ENCODE data around the gene TENM3.
"Not testable (repeated sequence)": the region's sequence is repeated elsewhere in the genome, so short reads cannot be mapped to it uniquely, and the experiment has no call there.

The TENM3 gene

GRCh38 chr4:182228991-182229577, 14.1 kb upstream of the TENM3 start:
- DNase-seq, result no peak

DNA sequence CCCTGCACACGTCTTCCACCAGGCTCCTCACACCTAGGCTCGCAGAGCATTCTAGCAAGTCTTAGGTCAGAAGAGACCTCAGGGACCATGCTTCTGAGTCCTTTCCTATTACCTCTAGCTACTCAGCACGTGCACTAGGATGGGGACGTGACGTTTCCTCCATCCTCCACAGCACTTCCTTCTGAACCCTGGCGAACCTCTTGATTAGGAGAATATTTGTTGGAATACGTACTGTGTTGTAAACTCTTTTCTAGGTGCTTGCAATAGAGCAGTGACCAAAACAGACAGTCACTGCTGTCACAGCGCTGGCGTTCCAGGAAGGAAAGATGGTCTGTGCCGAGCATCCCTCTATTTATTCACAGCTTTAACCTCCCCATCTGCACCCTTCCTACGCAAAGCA, 12.9 kb upstream of the TENM3 start:
- DNase-seq, result no peak

GRCh38 chr4:182231080-182231479, 12.1 kb upstream of the TENM3 start:
- DNase-seq, result no peak

GRCh38 chr4:182231496-182231895, 11.7 kb upstream of the TENM3 start:
- DNase-seq, result no peak

GRCh38 chr4:182233310-182234090, 9.7 kb upstream of the TENM3 start:
- DNase-seq, result no peak

GRCh38 chr4:182235021-182235795, 8.0 kb upstream of the TENM3 start:
- DNase-seq, result no peak

DNA sequence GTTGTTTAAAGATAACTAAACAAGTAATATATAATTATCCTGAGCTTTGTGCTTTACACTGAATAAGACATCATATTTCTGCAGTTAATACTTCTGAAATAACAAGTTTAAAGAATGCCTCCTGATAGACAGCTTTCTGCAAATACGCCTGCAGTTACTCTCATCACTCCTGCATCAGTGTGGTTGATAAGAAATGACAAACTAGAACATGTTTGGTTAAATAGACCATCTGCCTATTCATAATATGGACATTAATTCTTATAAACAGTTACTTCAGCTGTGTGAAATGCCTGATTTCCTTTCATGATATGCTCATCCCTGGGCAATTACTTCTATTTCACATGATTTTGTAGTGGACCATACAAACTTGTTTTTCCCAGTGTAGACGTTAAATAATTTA, 7.0 kb upstream of the TENM3 start:
- DNase-seq, result no peak

GRCh38 chr4:182237010-182237409, 6.2 kb upstream of the TENM3 start:
- DNase-seq, result not testable (repeated sequence)

GRCh38 chr4:182238355-182238931, 4.8 kb upstream of the TENM3 start:
- no peak for DNase-seq

DNA sequence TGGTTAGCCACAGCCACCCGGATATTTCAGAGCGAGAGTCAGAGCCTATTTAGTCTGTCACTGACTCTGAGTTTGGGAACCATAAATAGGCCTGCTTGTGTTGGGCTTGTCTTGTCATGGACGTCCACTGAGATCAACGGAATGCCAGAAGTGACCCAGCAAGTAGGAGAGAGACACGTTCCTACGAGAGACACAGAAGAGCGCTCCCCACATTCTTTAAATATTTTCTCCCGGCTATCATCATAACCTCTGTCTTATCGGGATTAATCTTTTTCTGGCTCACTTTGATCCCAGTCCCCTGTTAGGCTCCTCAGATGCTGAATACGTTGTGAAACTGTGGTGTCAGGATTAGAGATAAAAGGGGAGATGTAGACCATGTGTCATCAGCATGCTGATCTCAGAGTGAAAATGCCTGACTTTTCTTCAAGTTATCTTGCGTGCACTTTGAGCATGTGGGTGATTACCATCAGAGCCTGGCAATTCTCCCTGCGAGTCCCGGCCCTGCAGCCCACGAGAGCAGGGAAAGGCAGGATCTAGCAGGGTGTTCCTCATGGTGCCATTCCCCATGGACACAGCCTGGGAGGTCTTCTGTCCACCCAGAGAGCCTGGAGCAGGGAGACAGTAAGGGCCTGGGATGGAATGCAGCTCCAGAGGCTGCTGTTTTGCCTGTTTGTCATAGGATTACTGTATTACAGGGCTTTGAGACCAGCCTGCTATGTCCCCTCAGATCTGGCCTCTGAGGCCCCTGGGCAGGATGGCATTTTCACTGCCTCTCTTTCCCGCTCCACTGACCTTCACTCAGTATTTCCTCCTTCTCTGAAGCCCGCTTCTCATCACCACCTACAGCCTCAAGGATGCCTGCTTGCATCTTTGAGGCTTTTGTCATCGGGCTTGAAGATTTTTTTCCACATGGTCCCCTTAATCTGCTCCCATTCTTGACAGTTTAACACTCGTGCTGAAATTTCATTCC, 2.8 kb upstream of the TENM3 start:
- no peak for DNase-seq

DNA sequence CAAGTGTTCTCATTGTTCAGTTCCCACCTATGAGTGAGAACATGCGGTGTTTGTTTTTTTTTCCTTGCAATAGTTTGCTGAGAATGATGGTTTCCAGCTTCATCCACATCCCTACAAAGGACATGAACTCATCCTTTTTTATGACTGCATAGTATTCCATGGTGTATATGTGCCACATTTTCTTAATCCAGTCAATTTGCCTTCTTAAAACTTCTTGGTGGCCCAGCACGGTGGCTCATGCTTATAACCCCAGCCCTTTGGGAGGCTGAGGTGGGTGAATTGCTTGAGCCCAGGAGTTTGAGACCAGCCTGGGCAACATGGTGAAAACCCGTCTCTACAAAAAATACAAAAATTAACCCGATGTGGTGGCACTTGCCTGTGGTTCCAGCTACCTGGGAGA, 942 bp upstream of the TENM3 start:
- not testable (repeated sequence) for DNase-seq

- DNase-seq, result no peak
These were observed 415 bp upstream of the TENM3 start for GRCh38 chr4:182242787-182243186.

- no peak for DNase-seq
These were observed 1.8 kb downstream of the TENM3 start for GRCh38 chr4:182245041-182245440.

DNA sequence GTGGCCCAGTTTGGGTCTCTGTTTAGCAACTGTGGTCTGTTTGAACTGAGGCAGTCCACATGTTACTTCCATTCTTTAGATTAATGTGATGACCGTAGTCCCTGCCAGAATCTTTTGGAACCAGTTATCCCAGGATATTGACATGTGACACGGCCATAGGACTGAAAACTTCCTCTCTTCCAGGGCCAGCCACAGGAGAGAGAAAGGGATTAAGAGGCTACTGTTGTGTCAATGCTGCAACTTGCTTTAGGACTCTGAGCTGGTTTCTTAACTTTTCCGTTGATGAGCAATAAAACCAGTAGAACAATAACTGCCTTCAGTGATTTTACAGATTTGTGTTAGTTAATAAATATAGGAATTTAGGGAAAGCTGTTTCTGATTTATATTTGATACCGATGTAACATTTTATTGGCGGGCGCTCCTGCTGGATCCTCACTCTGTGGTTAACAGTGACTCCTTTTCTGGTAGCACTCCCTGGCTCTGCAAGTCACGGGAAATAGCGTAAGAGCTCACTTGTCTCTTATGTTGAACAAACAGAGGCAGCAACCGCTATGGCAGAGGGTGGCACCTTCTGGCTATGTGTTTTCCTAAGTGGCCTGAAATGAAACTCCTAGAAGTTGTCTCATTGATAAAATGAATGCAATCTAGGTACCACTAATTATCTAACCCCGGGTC, 2.5 kb downstream of the TENM3 start:
- DNase-seq, result no peak

GRCh38 chr4:182246401-182247205, 3.4 kb downstream of the TENM3 start:
- DNase-seq, result no peak

DNA sequence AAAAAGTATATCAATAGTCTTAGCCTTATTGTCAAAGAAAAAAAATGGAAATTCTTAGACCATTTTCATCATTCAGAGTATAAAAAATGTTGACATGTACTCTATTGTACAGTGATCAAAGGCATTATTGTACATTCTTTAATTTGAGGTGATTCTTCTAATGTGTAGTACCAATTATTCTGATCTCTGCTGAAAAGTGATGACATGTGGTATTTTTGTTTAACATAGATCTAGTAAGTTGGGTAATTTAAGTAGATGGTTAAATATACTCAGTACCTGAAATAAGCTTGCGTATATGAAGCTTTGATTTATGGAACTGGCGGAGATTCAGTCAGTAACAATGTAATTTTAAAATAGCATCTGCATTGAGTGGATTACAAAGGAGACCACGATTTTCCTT, 5.1 kb downstream of the TENM3 start:
- no peak for DNase-seq

GRCh38 chr4:182250446-182250845, 7.2 kb downstream of the TENM3 start:
- no peak for DNase-seq

- no peak for DNase-seq
These were observed 7.9 kb downstream of the TENM3 start for GRCh38 chr4:182251116-182251515.

- DNase-seq, result no peak
These were observed 9.0 kb downstream of the TENM3 start for GRCh38 chr4:182252220-182252619.

GRCh38 chr4:182254026-182254780, 11.0 kb downstream of the TENM3 start:
- DNase-seq, result no peak
